Activated CD4-positive, alpha-beta T cell treated with anti-CD3 and anti-CD28 coated beads, Interleukin-10, Interleukin-2, amounts not matched to agents 100 ng/mL and 50 ng/mL, durations not matched to agents 16 hours and 8 hours (primary cell): ENCODE results near the gene PRRG4.
"Not testable (repeated sequence)": the region's sequence is repeated elsewhere in the genome, so short reads cannot be mapped to it uniquely, and the experiment has no call there.

ENCODE experiments used
- DNase-seq: peaks from one replicate; pipeline ENCODE4 v3.0.0-alpha.2; 2020

PRRG4 gene

DNA sequence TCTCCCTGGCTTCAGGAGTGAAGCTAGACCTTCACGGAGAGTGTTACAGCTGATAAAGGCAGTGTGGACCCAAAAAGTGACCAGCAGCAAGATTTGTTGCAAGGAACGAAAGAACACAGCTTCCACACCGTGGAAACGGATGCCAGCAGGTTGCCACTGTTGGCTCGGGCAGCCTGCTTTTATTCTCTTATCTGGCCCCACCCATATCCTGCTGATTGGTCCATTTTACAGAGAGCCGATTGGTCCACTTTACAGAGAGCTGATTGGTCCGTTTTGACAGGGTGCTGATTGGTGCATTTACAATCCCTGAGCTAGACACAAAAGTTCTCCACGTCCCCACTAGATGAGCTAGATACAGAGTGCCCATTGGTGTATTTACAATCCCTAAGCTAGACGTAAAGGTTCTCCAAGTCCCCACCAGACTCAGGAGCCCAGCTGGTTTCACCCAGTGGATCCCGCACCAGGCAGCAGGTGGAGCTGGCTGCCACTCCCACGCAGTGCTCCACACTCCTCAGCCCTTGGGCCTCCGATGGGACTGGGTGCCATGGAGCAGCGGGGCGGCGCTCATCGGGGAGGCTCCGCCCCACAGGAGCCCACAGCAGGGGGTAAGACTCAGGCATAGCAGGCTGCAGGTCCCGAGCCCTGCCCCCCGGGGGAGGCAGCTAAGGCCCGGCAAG is 58.1 kb downstream of the PRRG4 start:
- not testable (repeated sequence) for DNase-seq

DNA sequence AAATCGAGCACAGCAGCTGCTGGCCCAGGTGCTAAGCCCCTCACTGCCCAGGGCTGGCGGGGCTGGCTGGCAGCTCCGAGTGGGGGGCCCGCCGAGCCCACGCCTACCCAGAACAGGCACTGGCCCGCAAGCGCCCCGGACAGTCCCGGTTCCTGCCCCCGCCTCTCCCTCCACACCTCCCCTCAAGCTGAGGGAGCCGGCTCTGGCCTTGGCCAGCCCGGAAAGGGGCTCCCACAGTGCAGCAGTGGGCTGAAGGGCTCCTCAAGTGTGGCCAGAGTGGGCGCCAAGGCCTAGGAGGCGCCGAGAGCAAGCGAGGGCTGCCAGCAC is 58.6 kb downstream of the PRRG4 start:
- not testable (repeated sequence) for DNase-seq

DNA sequence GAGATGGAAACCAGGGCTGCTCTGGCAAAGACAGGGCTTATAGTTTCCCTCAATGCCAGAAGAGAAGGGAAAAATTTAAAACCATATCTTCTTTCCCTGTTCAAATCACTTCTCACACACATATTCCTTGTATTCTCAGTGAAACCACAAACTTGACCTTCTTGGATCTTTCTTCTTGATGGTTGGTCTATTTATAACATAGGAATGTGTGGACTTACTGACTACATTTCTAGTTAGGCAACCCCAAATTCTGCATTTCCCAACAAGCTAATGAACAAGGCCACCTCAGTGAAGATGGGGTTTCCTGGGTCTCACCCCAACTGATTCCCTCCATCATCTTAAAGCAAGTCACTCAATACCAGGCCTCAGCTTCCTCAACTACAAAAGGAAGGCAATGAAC is 59.1 kb downstream of the PRRG4 start:
- DNase-seq: no peak

DNA sequence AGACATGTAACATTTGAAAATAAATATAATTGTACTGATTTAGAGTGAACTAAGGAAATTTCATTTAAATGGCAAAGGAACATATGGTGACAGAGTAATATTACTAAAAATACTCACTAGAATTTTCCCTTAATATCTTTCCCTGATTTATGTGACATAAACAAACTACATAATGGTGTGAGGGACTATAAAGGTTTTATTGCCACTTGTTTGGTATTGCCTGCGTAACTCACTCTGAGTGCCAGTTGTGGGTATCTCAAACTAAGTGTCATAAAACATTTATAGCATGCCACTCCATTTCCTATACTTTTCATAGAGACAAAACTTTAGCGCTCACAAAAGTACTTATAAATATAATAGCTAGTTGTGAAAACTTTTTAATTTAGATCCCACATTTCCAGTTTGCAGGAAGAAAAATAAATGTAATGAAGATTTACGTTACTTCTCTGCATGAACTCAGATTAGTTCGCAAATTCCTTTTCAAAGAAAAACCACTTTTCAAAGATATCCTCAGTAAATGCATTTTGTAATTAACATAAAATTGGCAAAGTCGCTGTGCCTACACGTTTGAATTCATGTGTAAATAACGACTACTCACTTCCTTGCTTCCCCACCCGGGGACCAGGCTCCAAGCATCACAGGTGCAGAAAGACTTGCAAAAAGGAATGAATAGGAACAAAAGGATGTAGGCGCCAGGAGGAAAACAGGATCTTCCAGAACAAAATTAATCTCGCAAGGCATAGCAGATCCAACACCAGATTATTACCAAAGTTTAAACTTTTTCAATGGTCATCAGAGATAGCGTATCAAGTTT is 61.3 kb downstream of the PRRG4 start:
- DNase-seq: no peak

DNA sequence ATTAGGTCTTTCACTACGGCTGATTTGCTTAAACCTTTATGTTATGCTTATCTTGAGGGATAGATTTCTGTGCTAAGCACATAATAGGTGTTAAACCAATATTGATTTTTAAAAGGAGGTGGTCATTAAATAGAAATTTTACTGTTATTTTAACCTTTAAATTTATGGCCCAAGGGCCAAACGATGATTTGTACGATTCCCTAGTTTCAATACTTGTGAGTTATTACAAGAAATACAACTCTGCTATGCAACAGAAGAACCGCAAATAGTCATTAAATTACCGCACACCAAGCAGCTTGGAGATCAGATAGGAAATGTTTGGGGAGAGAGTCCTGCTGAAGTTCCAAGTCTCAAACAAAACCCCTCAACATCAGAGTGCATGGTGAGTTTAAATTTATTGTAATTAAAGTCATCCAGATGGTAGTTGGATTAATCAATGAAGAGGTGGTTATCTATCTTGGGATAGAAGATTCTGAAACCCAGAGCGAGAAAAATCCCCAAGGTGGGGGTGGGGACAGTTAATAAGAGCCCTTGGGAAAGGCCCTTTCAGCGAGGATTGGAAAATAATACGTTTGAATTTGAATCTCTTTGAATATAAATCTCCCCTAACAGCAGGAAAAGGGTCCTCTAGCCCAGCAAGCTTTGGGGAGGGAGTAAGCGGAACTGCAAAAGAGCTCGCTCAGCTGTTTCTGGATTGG is 62.1 kb downstream of the PRRG4 start:
- peak; percentile 37 for DNase-seq

DNA sequence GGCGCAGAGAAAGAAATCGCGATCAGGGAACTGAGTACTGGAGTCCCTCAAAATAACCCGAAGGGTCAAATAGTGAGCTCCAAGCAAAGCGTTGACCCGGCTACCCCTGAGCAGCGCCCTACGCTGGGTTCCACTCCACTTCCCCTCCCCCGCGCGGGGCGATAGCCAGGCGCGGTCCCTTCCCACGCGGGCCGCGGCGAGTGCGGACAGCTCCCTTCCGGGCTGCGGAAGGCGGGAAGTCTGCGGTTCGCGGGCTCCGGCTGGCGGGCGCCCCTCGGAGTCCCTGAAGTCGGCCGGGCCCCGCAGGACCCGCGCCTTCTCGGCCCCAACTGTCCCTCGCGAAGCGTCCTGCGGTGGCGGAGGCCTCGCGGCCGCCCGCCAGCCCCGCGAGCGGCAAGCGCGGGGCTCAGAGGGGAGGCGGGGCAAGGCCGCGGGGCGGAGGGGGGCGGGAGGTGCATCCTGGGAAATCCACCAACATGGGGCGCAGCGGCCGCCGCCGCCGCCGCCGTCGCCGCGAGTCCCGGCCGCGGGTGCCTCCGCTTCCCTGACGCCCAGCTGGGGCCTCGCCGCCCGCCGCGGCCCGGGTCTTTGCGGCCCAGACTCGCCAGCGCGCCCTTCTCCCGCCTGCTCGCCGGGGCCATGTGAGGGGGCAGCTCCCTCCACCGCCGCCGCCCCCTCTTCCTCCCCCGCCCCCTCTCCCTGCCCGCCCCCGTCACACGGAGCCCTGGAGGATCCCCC is 62.8 kb downstream of the PRRG4 start, which contains the start of gene QSER1:
Gene QSER1 (plus strand): TSS at position 457 of the 738 bp plus-strand sequence. CDS start 315 bp downstream, outside the sequence.
- peak; percentile 73 for DNase-seq

DNA sequence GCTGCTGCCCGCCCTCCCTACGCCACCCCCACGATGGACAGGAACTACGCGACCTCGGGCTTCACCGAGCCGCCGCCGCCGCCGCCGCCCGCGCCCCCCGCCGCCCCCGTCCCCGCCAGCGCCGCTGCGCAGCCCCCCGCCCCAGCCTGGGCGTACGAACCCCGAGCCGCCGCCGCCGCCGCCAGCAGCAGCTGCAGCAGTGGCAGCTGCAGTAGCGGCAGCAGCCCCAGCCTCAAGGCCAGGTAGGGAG is 63.3 kb downstream of the PRRG4 start:
- no peak for DNase-seq

DNA sequence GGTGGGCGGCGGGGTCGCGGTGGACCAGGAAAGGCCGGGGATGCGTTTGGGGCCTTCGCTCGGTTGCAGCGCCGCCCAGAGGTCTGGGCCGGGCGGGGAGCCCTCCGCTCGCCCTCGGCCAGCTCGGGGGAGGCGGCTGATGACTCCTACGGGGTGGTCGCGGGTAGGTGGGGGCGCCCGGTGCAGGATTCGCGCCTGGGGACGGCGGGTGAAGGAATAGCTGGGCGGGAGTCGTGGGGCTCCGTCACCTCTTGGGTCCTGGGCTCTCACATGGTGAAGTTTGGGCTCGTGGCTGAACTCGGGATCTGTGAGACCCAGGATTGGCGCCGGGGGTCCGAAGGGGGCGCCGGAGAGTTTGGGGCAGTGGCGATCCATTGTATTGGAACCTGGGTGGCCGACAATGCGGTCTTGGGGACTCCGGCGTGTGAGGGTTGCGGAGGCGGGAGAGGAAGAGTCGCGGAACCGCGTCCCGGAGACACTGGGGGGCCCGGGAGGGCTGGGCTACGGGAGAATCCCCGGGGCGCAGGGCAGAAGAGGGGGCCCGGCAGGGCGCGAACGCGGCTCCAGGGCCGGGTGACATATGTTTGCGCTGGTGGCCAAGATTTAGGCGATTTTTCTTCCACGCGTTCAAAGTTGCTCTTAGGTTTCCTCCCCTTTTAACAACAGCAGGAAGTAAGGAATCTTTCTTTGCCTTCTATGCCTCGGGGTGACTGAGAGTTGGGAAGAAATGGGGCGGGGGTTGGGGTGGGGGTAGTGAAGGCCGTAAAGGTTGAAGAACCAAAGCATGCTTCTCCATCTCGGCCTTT is 63.8 kb downstream of the PRRG4 start:
- peak; percentile 51 for DNase-seq

DNA sequence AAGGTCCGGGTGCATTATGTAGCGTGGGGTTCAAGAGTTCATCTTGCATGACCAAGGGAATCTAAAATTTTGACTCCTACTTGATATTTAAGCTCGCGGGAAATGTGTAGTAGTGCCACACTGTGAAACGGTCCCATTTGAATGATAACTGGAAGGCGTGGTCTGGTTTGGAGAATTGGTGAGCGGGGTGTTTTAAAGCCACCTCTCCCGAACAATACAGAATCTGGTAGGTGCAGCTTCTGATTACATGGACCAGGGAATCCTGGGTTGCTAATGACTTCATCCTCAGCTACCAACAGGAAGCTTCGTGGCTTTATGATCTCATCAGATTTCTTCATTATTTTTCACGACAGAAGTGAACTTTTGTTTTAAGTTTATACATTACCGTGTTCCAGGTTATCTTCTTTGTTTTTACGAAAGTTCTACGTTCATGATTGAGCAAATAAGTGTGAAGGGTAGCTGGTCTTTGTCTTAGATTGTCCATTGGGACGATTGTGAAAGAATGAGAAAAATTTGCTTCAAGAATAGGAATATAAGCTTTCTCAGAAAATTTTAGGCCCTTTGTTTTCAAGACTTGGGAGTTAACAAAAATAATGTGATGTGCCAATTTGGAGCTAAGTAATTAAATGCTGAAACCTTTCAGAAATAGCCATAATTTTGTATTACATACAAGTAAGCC is 64.6 kb downstream of the PRRG4 start:
- DNase-seq: peak; percentile 64

DNA sequence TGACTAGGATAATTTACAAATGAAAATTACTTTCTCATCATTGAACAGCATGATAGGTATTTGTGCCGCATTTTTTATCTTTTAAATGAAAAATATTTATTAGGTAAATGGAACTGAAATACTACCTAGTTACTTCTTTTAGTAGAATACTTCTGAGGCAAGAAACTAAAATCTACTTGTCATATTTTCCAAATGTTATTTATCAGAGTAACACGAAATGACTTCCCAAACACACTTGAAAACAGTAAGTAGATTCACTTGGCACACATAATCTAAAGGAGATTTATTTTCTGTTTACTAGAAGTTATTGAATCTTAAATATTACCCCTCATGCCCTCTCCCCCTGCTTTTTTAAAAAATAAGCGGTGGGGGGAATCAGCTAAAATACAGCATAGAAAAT is 65.2 kb downstream of the PRRG4 start:
- no peak for DNase-seq

DNA sequence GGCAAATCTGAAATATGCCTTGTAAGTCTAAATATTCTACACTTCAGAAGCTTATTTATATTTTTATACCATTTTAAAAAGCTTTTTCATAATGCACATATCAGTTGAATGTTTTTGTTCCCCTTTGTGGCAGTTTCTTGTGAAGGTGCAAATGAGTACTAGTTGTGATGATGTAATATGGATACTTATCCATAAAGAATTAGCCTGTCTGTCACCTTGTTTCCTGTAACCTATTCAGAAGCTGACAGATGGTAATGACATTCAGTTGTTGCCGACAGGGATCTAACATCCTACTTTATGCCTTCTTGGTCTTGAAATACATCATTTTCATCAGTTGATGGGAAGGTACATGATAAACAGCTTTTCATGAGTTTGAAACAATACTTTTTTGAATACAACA is 65.7 kb downstream of the PRRG4 start:
- DNase-seq: peak; percentile 7

DNA sequence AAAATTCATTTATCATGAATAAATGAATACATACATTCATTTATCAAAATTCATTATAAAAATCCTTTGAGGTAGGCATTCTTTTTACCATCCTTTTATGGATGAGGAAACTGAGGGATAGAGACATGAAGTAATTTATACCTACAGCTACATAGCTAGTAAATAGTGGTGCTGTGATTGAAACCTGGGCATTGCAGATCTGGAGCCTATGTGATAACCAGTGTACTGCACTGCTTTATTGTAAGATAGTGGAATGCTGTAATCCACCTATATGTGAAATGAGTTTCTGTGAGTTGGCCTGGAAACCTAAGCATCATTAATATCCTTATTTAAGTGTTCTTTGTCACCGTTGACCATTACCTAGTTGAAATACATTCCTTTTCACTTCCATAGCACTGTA is 67.4 kb downstream of the PRRG4 start:
- no peak for DNase-seq

DNA sequence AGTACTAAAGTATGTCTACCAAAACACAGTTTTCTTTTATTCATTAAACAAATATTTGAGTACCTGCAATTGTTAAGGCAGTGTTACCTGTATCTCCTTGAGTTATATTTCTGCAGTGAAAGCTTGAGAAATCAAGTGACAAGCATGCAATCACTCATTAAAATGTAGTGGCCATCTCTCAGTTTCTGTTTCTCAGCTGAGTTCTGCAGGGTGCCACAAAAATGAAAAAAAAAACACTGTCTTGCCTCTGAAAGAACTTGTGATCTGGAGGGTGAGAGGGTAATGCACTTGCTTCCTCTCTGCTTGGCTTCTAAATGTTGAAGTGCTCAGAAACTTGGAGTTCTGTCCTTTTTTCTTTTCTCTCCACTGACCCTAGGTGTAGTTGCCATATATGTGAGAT is 69.7 kb downstream of the PRRG4 start:
- DNase-seq: no peak

DNA sequence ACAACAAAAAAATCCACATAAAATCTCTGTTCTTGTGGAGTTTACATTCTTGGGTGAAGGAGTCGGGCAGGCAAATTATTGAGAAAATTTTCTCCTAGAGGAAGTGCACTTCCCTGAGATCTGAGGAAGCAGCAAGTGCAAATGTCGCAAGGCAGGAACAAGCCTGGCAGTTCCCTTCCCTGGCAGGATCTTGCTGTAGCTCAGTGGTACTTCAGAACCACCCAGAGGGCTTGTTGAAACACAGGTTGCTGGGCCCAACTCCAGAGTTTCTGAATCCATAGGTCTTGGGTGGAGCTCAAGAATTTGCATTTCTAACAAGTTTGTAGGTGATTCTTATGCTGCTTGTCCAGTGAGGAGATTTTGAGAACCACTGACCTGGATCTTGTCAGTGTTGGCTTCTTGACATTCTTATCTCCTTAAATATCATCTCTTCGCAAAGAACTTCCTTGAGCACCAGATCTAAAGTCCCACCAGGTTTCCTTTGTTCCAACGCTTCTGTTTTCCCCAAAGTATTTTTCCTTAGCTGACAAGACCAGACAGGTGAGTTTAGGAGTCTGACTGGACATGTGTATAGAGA is 72.5 kb downstream of the PRRG4 start:
- no peak for DNase-seq

DNA sequence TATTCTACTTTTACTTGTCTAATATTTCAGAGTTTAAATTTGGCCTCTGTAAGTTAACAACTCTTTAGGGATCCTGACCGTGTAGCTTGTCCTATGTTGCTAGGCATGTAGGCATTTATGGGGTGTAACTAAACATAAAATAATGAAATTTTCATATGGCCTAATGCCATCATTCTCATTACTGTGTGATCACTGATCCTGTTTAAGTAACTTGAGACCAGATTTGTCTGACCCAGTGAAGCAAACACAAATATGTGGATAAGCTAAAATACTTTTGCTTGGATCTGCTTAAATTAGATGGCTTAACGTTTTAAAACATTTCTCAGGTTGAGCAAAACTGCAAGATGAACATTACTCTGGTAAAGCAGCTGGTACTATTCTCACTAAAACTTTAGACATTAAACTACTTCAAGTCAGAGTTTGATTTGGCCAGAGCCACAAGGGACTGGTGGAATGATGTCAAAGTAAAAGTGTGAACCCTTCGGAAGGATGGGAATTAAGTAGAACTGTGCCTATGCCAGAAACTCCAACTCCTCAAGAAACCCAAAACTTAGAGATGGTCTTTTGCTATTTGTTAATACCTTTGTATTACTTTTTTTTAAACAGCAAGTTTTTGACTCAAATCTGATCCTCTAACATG is 75.4 kb downstream of the PRRG4 start:
- no peak for DNase-seq
